GM23248 (cell line): ENCODE results near the gene TRMT1. TPM values are rescaled to one million over a fixed set of nuclear protein-coding genes. Genes with fewer than 3 reads are reported as not detected.
A peak's percentile ranks its signal among the peaks of the same experiment; 100 is the strongest.

Experiments
- DNase-seq: peaks from one replicate; pipeline ENCODE4 v3.0.0-alpha.2; 2015
- H2AFZ ChIP-seq: fragments of 200-600 bp; sonication (generic); 2 replicates; pipeline ENCODE4 v1.6.1; 2016; ENCODE audit warnings: antibody characterized with exemption
- H3F3A ChIP-seq: fragments of 200-600 bp; sonication (generic); 2 replicates; pipeline ENCODE4 v1.6.1; 2016; ENCODE audit warnings: mild to moderate bottlenecking, antibody characterized with exemption, mixed run types; ENCODE audit not compliant: insufficient read depth
- H3K27ac ChIP-seq: fragments of 200-600 bp; sonication (generic); 2 replicates; pipeline ENCODE4 v1.5.1; 2016; ENCODE audit warnings: mild to moderate bottlenecking
- H3K27me3 ChIP-seq: fragments of 200-600 bp; sonication (generic); replicated peaks from 2 replicates; pipeline ENCODE4 v1.6.1; 2016; ENCODE audit warnings: mild to moderate bottlenecking; ENCODE audit not compliant: insufficient read depth
- H3K36me3 ChIP-seq: fragments of 200-600 bp; sonication (generic); 2 replicates; pipeline ENCODE4 v1.6.1; 2016; ENCODE audit warnings: low read depth, mild to moderate bottlenecking
- H3K4me1 ChIP-seq: fragments of 200-600 bp; sonication (generic); 2 replicates; pipeline ENCODE4 v1.6.1; 2016; ENCODE audit warnings: mild to moderate bottlenecking; ENCODE audit not compliant: insufficient read depth
- H3K4me2 ChIP-seq: fragments of 200-600 bp; sonication (generic); one replicate; pipeline ENCODE4 v1.6.1; 2016; ENCODE audit warnings: mild to moderate bottlenecking; ENCODE audit not compliant: unreplicated experiment
- H3K4me3 ChIP-seq: fragments of 200-600 bp; sonication (generic); 2 replicates; pipeline ENCODE4 v1.5.1; 2016; ENCODE audit warnings: mild to moderate bottlenecking
- H3K79me2 ChIP-seq: fragments of 200-600 bp; sonication (generic); 2 replicates; pipeline ENCODE4 v1.6.1; 2016; ENCODE audit warnings: mild to moderate bottlenecking; ENCODE audit not compliant: insufficient read depth
- H3K9ac ChIP-seq: fragments of 200-600 bp; sonication (generic); 2 replicates; pipeline ENCODE4 v1.6.1; 2016; ENCODE audit warnings: mild to moderate bottlenecking
- H3K9me2 ChIP-seq: fragments of 200-600 bp; sonication (generic); 2 replicates; pipeline ENCODE4 v1.6.1; 2016; ENCODE audit warnings: mixed run types, mild to moderate bottlenecking, moderate library complexity; ENCODE audit not compliant: insufficient read depth
- H3K9me3 ChIP-seq: fragments of 200-600 bp; sonication (generic); one replicate; pipeline ENCODE4 v1.6.1; 2017; ENCODE audit warnings: low read depth
- H4K20me1 ChIP-seq: fragments of 200-600 bp; sonication (generic); 2 replicates; pipeline ENCODE4 v1.6.0; 2016; ENCODE audit not compliant: insufficient read depth
- EZH2 ChIP-seq: fragments of 200-600 bp; sonication (generic); IDR thresholded peaks from 2 replicates; pipeline ENCODE4 v1.6.1; 2018; ENCODE audit warnings: antibody characterized with exemption, mild to moderate bottlenecking; ENCODE audit not compliant: insufficient read depth, poor library complexity, severe bottlenecking
- EZH2phosphoT487 ChIP-seq: fragments of 200-600 bp; sonication (generic); IDR thresholded peaks from 2 replicates; pipeline ENCODE4 v1.6.1; 2018; ENCODE audit warnings: antibody characterized with exemption, moderate library complexity, mild to moderate bottlenecking, low read depth; ENCODE audit not compliant: insufficient read depth
- WGBS, 2 experiments: methylation state at CpG; one replicate each; pipeline ENCODE4 v1.1.6; 2015 to 2017; ENCODE audit warnings: low lambda C conversion rate in 2 of 2, low coverage in 1 of 2; ENCODE audit errors: missing lambda C conversion rate in 2 of 2; 5-methylcytosine and 5-hydroxymethylcytosine counted together
- in situ Hi-C: fragments of 300-500 bp; cut with MboI; formaldehyde crosslinking; loops from 2 replicates; pipeline ENCODE4 v1.15.0; 2020
- polyA plus RNA-seq: library from polyadenylated mRNA; unstranded; fragments of >200 nt; fragmentation: Nextera tagmentation; extraction: Ambion mirVana; gene quantifications from 2 replicates; pipeline ENCODE4 v1.2.1, GENCODE V29; 2016
- total RNA-seq: library from RNA; depleted of rRNA; stranded (reverse); fragments of >200 nt; shearing (Covaris generic); gene quantifications from 2 replicates; pipeline ENCODE4 v1.2.3, GENCODE V29; 2014

TRMT1 gene
- total and polyA plus RNA-seq, 2 experiments from 2014 or later, result 30.4 to 31.8 TPM

DNA sequence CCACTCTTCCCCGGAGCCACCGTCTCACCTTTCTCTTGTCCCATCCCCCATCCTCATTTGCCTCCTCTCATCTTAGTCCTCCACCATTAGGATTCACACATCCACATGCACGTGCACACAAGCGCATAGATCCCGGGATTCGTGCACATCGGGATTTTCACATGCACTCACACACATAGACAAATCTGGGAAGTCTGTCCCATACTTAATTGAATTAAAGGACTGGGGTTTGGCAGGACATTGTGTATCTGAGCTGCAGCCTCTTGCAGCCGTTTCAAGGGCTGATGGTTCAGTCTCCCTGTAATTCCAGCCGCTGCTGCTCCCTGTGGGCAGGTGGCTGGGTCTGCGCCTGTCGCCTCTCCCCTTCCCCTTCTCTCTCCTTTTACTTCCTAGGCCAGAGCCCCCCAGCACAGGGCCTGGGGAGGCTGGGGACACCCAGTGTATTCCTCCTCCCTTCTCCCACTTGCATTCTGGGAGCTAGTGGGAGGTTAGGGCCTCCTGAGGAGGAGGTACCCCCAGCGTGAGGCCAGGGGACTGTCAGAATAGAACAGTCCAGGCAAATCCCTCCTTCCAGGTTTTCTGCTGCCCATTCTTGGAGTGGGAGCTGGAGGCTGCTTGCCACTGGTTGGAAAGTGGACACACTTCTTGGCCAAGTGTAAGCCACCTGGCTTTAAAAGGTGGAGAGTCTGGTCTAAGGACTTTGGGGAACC lies 57.4 kb downstream of the TRMT1 start:
- WGBS, 2 experiments, result 32 to 39% methylated on average over 10 to 12 of the region's 12 CpGs
- Histone ChIP-seq H3K27me3 (no peaks in the 10 kb centered on the region), H3K4me2 (no peak overlapping the region), H3K4me3 (no peak overlapping the region), H3K36me3 (no peaks in the 10 kb centered on the region), H3K9me2 (no peaks in the 10 kb centered on the region), H4K20me1 (no peaks in the 10 kb centered on the region), H3K79me2 (peaks cover 88% of the 10 kb centered on the region), H3K4me1 (peaks cover 59% of the 10 kb centered on the region), H3K9ac (no peak overlapping the region), H2AFZ (no peak overlapping the region), H3K9me3 (no peaks in the 10 kb centered on the region), H3K27ac (peak overlapping the region; percentile 67), H3F3A (peaks cover 23% of the 10 kb centered on the region)
- DNase-seq, result no peak
- no peak for TF ChIP-seq EZH2phosphoT487
- no peak for TF ChIP-seq EZH2
- in situ Hi-C loops, result no loop called here

DNA sequence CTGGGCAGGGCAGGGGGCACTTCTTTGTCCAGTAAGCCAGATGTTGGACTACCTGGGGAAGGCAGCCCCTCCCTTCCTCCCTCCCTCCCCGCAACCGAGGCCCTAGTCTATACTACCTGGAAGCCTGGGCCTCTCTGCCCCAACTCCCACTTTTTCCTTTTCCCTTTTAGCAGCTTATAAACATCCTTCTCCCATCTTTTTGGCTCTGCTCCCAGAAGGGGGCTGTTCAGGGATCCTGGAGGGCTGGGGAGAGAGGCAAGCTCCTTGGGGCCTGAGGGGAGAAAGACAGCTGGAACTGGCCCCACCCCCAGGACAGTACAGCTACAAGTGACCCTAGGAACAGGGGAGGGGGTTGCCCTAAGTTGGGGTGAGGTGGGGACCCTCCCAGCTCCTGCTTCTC lies 58.8 kb downstream of the TRMT1 start:
- Histone ChIP-seq H4K20me1 (no peaks in the 10 kb centered on the region), H3K9me2 (no peaks in the 10 kb centered on the region), H3K4me1 (peaks cover 71% of the 10 kb centered on the region), H2AFZ (no peak overlapping the region), H3K27ac (no peak overlapping the region), H3K4me3 (no peak overlapping the region), H3K27me3 (no peaks in the 10 kb centered on the region), H3K4me2 (no peak overlapping the region), H3F3A (peaks cover 25% of the 10 kb centered on the region), H3K36me3 (no peaks in the 10 kb centered on the region), H3K9me3 (no peaks in the 10 kb centered on the region), H3K9ac (no peak overlapping the region), H3K79me2 (peaks cover 85% of the 10 kb centered on the region)
- TF ChIP-seq EZH2phosphoT487, result no peak
- TF ChIP-seq EZH2, result no peak
- 92 to 100% methylated on average over 2 of the region's 2 CpGs for WGBS, 2 experiments
- no peak for DNase-seq
- in situ Hi-C loops, result no loop called here

DNA sequence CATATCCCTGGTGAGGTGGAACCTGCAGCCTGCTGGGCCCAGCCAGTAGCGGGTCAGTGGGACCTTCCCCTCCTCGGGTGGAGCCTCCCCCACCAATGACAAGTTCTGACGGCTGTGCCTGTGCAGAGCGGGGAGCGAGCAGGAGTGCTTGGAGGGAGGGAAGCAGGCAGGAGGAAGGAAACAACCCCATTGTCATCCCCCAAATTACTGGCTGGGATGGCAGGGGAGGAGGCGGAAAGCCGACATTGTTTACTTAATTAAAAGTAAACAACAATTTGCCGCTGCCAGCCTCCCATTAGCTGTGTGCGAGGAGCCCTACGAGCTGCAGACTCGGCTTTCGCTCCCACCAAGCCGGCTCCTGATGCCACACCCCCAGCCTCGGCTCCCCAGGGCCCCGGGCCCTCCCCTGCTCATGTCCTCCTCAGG lies 59.4 kb downstream of the TRMT1 start:
- H3K27ac ChIP-seq, result peak overlapping the region; percentile 98
- in situ Hi-C loops, result no loop called here
- no peaks in the 10 kb centered on the region for H3K27me3 ChIP-seq
- no peak overlapping the region for H3K4me3 ChIP-seq
- no peak overlapping the region; the same call in 1 of the 2 replicates for H3K9ac ChIP-seq
- no peak for TF ChIP-seq EZH2phosphoT487
- no peak for TF ChIP-seq EZH2
- peaks cover 28% of the 10 kb centered on the region for H3F3A ChIP-seq
- no peaks in the 10 kb centered on the region for H3K36me3 ChIP-seq
- no peaks in the 10 kb centered on the region for H4K20me1 ChIP-seq
- peaks cover 76% of the 10 kb centered on the region for H3K4me1 ChIP-seq
- 45 to 46% methylated on average over 14 to 15 of the region's 15 CpGs for WGBS, 2 experiments
- no peak overlapping the region for H3K4me2 ChIP-seq
- peaks cover 85% of the 10 kb centered on the region for H3K79me2 ChIP-seq
- no peaks in the 10 kb centered on the region for H3K9me3 ChIP-seq
- no peak overlapping the region for H2AFZ ChIP-seq
- DNase-seq, result no peak
- no peaks in the 10 kb centered on the region for H3K9me2 ChIP-seq

DNA sequence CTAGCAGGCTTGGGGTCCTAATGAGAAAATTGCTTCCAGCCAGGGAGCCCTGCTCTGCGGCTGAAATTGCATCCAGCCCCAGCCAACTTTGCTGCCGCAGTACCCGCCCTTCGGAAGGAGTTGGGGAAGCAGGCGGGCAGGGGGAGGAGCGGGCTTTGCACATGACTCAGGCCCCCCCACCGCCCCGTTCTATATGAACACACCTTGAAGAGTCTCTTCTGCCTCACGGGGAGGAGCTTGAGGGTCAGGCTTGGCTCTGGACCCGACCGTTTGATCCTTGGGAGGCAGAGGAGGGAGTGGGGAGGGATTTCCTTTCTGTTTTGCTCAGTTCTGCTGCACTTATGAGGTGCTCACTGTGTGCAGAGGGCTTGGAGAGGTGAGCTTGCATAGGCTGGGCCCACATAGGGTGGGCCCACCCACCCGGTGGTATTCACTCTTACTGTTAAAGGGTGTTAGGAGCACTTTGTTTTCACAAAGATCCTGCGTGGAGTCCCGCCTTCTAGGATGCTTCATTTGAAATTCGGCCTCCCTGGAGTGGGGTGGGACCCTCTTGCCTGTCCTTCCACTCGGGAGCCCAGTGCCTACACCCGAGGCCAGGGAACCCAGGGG lies 60.4 kb downstream of the TRMT1 start:
- peak overlapping the region; percentile 86 for H3K4me2 ChIP-seq

More for the DNA sequence above, 60.4 kb downstream of the TRMT1 start:
- Histone ChIP-seq H3F3A (peaks cover 28% of the 10 kb centered on the region), H3K9ac (peak overlapping the region; percentile 87), H3K27ac (peak overlapping the region; percentile 98), H3K4me1 (peaks cover 78% of the 10 kb centered on the region), H3K36me3 (no peaks in the 10 kb centered on the region), H4K20me1 (no peaks in the 10 kb centered on the region), H3K27me3 (no peaks in the 10 kb centered on the region), H3K9me3 (no peaks in the 10 kb centered on the region), H2AFZ (no peak overlapping the region), H3K9me2 (no peaks in the 10 kb centered on the region), H3K4me3 (peak overlapping the region; percentile 61), H3K79me2 (peaks cover 86% of the 10 kb centered on the region)
- peak; percentile 92 for DNase-seq
- 4 to 5% methylated on average over 16 to 17 of the region's 17 CpGs for WGBS, 2 experiments
- no peak for TF ChIP-seq EZH2
- no peak for TF ChIP-seq EZH2phosphoT487
- in situ Hi-C loops, result no loop called here
